RWPE2 (cell line): Measurements from ENCODE around the gene CIBAR2.
"Not testable (repeated sequence)": the region's sequence is repeated elsewhere in the genome, so short reads cannot be mapped to it uniquely, and the experiment has no call there.

Experiments used
- ATAC-seq: fragments of 200-7000 bp; cut with Tn5 transposase; 3 replicates; pipeline ENCODE4 v1.9.1; 2021; ENCODE audit warnings: low read depth
- DNase-seq: peaks from one replicate; pipeline ENCODE4 v3.0.0-alpha.2; 2020; ENCODE audit warnings: low spot score
- H3K27ac ChIP-seq: fragments of 450-650 bp; 2 replicates; pipeline ENCODE4 v1.5.1; 2017; ENCODE audit warnings: mild to moderate bottlenecking; ENCODE audit not compliant: poor library complexity, severe bottlenecking
- H3K27me3 ChIP-seq: fragments of 250-450 bp; sonication (Bioruptor Pico); 2 replicates; pipeline ENCODE4 v1.5.1; 2021; ENCODE audit warnings: mild to moderate bottlenecking, moderate library complexity; ENCODE audit not compliant: insufficient read depth, poor library complexity, severe bottlenecking
- H3K36me3 ChIP-seq: fragments of 250-450 bp; sonication (Bioruptor Pico); 2 replicates; pipeline ENCODE4 v1.5.1; 2020; ENCODE audit warnings: low read depth, mild to moderate bottlenecking, moderate library complexity
- H3K4me1 ChIP-seq: fragments of 250-450 bp; sonication (Bioruptor Pico); 2 replicates; pipeline ENCODE4 v1.5.1; 2021; ENCODE audit warnings: mild to moderate bottlenecking, moderate library complexity; ENCODE audit not compliant: insufficient read depth, poor library complexity, severe bottlenecking
- H3K4me3 ChIP-seq: fragments of 250-450 bp; sonication (Bioruptor Pico); 2 replicates; pipeline ENCODE4 v1.5.1; 2021; ENCODE audit warnings: mild to moderate bottlenecking, moderate library complexity; ENCODE audit not compliant: severe bottlenecking
- H3K9me3 ChIP-seq: fragments of 250-450 bp; sonication (Bioruptor Pico); 2 replicates; pipeline ENCODE4 v1.5.1; 2021; ENCODE audit warnings: mild to moderate bottlenecking, moderate library complexity; ENCODE audit not compliant: severe bottlenecking
- TF ChIP-seq, protein P1 (sequence below): fragments of 450-650 bp; IDR thresholded peaks from one replicate; pipeline ENCODE4 v1.5.1; 2017; ENCODE audit warnings: mild to moderate bottlenecking, moderate library complexity; ENCODE audit not compliant: poor library complexity, severe bottlenecking

Gene CIBAR2

DNA sequence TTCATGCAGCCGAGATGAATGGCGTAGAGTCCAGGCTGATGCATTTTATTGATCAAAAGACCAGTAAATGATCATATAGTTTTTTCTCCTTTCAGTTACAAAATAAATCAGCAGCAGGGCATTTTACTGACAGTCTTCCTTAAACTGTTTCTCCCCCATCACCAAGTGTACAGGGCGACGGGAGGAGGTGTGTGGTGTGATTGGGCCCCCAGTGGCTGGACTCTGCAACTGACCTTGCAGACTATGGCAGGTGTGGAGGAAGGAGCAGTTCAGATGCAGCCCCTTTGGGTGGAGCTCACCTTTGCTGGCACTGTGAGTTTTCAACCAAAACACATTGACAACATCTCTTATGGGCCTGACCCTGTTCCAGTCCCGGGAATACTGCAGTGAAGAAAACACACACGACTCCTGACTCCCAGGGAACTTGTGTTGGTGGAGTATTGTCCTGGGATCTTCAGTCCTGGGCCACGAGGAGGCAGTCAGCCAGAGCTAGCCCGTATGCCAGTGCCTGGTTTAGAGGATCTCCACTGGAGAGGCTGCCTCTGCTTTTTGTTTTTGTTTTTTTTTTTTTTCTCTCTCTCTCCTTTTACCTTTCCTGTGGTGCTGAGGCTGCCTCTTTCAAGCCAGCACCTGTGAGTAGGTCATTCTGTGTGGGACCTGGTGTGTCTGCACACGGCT lies 54.9 kb downstream of the CIBAR2 start:
- Histone ChIP-seq H3K27ac (no peak overlapping the region), H3K4me3 (no peak overlapping the region), H3K4me1 (no peaks in the 10 kb centered on the region), H3K36me3 (peaks cover 4% of the 10 kb centered on the region; the same call in 1 of the 2 replicates), H3K27me3 (no peaks in the 10 kb centered on the region), H3K9me3 (no peaks in the 10 kb centered on the region)
- TF ChIP-seq, protein P1, sequence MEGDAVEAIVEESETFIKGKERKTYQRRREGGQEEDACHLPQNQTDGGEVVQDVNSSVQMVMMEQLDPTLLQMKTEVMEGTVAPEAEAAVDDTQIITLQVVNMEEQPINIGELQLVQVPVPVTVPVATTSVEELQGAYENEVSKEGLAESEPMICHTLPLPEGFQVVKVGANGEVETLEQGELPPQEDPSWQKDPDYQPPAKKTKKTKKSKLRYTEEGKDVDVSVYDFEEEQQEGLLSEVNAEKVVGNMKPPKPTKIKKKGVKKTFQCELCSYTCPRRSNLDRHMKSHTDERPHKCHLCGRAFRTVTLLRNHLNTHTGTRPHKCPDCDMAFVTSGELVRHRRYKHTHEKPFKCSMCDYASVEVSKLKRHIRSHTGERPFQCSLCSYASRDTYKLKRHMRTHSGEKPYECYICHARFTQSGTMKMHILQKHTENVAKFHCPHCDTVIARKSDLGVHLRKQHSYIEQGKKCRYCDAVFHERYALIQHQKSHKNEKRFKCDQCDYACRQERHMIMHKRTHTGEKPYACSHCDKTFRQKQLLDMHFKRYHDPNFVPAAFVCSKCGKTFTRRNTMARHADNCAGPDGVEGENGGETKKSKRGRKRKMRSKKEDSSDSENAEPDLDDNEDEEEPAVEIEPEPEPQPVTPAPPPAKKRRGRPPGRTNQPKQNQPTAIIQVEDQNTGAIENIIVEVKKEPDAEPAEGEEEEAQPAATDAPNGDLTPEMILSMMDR, result peak; percentile 40
- no peak for DNase-seq
- ATAC-seq, result peak; percentile 76

DNA sequence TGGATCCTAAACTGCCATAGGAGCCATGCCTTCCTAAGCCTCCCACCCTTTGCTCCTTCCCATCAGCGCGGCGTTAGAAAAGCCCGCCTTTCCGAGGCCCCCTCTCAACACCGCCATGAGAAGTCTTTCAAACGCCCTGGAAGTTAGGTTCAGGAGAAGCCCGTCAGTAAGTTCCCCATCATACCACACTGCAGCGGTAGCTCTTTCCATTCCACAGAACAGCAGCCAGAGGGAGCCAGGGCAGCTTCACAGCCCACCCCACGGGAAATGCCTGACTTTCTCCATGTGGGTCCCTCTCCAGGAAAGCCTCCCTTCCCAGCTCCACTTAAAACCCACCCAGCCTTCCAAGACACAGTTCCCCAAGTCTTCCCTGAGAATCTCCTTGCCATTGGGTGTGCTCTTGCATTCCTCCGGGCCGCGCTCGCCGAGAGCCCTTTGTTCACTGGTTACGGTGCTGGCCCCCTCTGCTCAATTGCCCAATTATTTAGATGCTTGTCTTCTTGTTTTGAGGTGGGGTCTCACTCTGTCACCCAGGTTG lies 56.0 kb downstream of the CIBAR2 start:
- TF ChIP-seq, protein P1, result no peak
- Histone ChIP-seq H3K4me3 (no peak overlapping the region), H3K27me3 (no peaks in the 10 kb centered on the region), H3K4me1 (no peaks in the 10 kb centered on the region), H3K36me3 (peaks cover 4% of the 10 kb centered on the region; the same call in 1 of the 2 replicates), H3K9me3 (no peaks in the 10 kb centered on the region), H3K27ac (no peak overlapping the region)
- no peak for DNase-seq
- no peak for ATAC-seq

DNA sequence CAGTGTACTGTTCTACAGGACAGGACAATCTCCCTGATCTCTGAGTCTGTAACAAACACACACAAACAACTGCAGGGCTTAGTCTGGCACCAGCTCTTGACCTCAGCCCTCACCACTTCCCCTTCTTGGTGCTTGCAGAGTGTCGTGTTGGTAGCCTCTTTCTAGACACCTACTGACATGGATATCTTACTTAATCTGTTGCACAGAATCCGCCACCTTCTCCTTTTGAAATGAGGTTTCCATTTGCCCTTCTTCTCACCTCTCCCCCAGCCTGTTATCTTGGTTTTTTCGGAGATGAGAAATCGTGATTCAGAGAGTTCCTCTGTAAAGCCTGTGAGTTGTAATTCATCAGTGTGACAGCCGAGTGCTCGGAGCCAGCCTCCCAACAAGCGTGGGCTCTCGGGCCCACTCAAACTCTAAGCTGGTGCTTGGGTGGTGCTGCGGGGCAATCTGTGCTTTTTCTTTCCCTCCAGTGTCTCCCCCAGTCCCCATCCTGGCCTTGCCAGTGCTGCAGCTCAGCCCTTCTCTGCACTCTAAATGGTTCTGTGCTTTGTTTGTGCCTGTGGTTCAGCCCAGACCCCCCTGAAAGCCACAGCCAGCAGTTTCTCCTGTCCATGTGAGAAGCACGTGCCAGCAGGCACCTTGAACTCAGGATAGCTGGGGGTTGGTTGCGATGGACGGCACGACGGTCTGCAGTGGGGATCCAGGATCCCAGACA lies 56.6 kb downstream of the CIBAR2 start:
- peak; percentile 57 for ATAC-seq
- DNase-seq, result no peak
- H3K27ac ChIP-seq, result no peak overlapping the region

DNA sequence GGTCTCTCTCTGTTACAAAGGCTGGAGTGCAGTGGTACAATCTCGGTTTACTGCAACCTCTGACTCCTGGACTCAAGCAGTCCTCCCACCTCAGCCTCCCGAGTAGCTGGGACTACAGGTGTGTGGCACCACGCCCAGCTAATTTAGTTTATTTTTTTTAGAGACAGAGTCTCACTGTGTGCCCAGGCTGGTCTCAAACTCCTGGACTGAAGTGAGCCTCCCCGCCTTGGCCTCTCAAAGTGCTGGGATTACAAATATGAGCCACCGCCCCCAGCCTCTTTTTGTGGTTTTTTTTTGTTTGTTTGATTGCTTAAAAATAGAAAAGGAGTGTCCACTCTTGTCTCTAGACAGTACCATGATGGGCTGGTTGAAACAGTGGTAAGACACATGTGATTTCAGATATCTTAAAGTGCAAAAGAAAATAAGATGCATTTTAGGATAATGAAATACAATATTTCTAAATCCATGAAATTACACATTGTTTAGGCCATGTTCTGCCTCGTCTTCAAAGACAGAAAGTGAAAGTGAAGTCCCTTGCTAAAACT lies 57.3 kb downstream of the CIBAR2 start:
- no peak for DNase-seq
- TF ChIP-seq, protein P1, result no peak
- H3K36me3 ChIP-seq, result peaks cover 4% of the 10 kb centered on the region; the same call in 1 of the 2 replicates
- no peaks in the 10 kb centered on the region for H3K27me3 ChIP-seq
- no peaks in the 10 kb centered on the region for H3K4me1 ChIP-seq
- H3K9me3 ChIP-seq, result no peaks in the 10 kb centered on the region
- ATAC-seq, result no peak
- no peak overlapping the region for H3K27ac ChIP-seq
- H3K4me3 ChIP-seq, result no peak overlapping the region

More for the DNA sequence above, 56.6 kb downstream of the CIBAR2 start:
- peaks cover 4% of the 10 kb centered on the region; the same call in 1 of the 2 replicates for H3K36me3 ChIP-seq
- no peaks in the 10 kb centered on the region for H3K4me1 ChIP-seq
- H3K9me3 ChIP-seq, result no peaks in the 10 kb centered on the region
- no peak overlapping the region for H3K4me3 ChIP-seq
- no peaks in the 10 kb centered on the region for H3K27me3 ChIP-seq
- TF ChIP-seq, protein P1, result no peak

DNA sequence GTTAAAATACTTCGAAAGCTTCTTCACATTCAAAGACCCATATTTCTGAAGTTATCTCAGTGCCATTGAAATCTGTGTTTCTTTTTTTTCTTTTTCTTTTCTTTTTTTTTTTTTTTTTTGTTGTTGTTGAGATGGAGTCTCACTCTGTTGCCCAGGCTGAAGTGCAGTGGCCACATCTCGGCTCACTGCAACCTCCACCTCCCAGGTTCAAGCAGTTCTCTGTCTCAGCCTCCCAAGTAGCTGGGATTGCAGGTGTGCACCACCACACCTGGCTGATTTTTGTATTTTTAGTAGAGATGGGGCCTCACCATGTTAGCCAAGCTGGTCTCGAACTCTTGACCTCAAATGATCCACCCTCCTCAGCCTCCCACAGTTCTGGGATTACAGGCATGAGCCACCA lies 58.0 kb downstream of the CIBAR2 start:
- H3K27me3 ChIP-seq, H3K4me1 ChIP-seq, H3K36me3 ChIP-seq, DNase-seq, H3K9me3 ChIP-seq, ATAC-seq, H3K4me3 ChIP-seq, H3K27ac ChIP-seq: not testable (repeated sequence)
